HepG2 (cell line): ENCODE results near the gene SRSF7. TPM values are rescaled to one million over a fixed set of nuclear protein-coding genes. Genes with fewer than 3 reads are reported as not detected.

Experiments
- HMG20B ChIP-seq: conservative IDR thresholded peaks from 2 replicates; pipeline ENCODE4 v1.6.1; 2016; ENCODE audit warnings: missing genetic modification reagents, missing compliant biosample characterization
- IKZF1 ChIP-seq: fragments of 450-650 bp; IDR thresholded peaks from 2 replicates; pipeline ENCODE4 v1.7.1; 2016
- MEIS1 ChIP-seq: sonication (generic); formaldehyde crosslinking; IDR thresholded peaks from 2 replicates; pipeline ENCODE4 v1.9.0; 2021; ENCODE audit warnings: mild to moderate bottlenecking, missing genetic modification reagents, moderate library complexity, borderline replicate concordance
- SALL2 ChIP-seq: sonication (generic); formaldehyde crosslinking; IDR thresholded peaks from 2 replicates; pipeline ENCODE4 v1.8.1; 2023; ENCODE audit warnings: mild to moderate bottlenecking, missing genetic modification reagents, inconsistent platforms
- SSRP1 ChIP-seq: IDR thresholded peaks from 2 replicates; pipeline ENCODE4 v1.6.1; 2016; ENCODE audit warnings: control low read depth
- TFAP4 ChIP-seq: sonication (generic); IDR thresholded peaks from 2 replicates; pipeline ENCODE4 v1.6.1; 2016; ENCODE audit warnings: low read depth, borderline replicate concordance
- ZBTB7A ChIP-seq: sonication (generic); formaldehyde crosslinking; IDR thresholded peaks from 2 replicates; pipeline ENCODE4 v1.8.0; 2022; ENCODE audit warnings: mild to moderate bottlenecking, missing genetic modification reagents
- ZFP36L2 ChIP-seq: sonication (generic); formaldehyde crosslinking; IDR thresholded peaks from 2 replicates; pipeline ENCODE4 v1.4.0; 2020; ENCODE audit warnings: missing genetic modification reagents
- ZNF329 ChIP-seq: sonication (generic); formaldehyde crosslinking; IDR thresholded peaks from 2 replicates; pipeline ENCODE4 v1.9.0; 2021; ENCODE audit warnings: low read depth, mild to moderate bottlenecking, missing genetic modification reagents
- ZNF558 ChIP-seq: sonication (generic); formaldehyde crosslinking; IDR thresholded peaks from 2 replicates; pipeline ENCODE4 v1.9.0; 2022; ENCODE audit warnings: mild to moderate bottlenecking, missing genetic modification reagents, borderline replicate concordance
- ZNF652 ChIP-seq: IDR thresholded peaks from 2 replicates; pipeline ENCODE4 v1.6.1; 2016; ENCODE audit warnings: low read depth, borderline replicate concordance
- ZNF781 ChIP-seq: sonication (generic); formaldehyde crosslinking; IDR thresholded peaks from 2 replicates; pipeline ENCODE4 v1.5.1; 2020; ENCODE audit warnings: borderline replicate concordance, mild to moderate bottlenecking, missing genetic modification reagents; ENCODE audit errors: not compliant biosample characterization
- ZNF792 ChIP-seq: IDR thresholded peaks from 2 replicates; pipeline ENCODE4 v1.6.1; 2016
- polyA plus RNA-seq, 8 experiments: library from polyadenylated mRNA; depleted of rRNA in 3 of 8; stranded (reverse) in 7 of 8; unstranded in 1 of 8; fragments of >200 nt; fragmentation: Illumina TruSeq in 4 of 8; extraction: Trizol in 4 of 8; gene quantifications; 2 replicates each; pipeline versions ENCODE4 v1.2.1 to v1.2.3, GENCODE V29; 2011 to 2016; ENCODE audit warnings: low read depth in 4 of 8, missing spikeins in 1 of 8, mixed read lengths in 1 of 8; ENCODE audit not compliant: insufficient read depth in 1 of 8
- total RNA-seq, 5 experiments: library from RNA; depleted of rRNA; stranded (reverse); fragments of >200 nt; fragmentation: Illumina TruSeq; extraction: Trizol; gene quantifications; 2 replicates each; pipeline ENCODE4 v1.2.3, GENCODE V29; 2016; ENCODE audit warnings: low read depth in 1 of 5
- TF ChIP-seq, protein P1 (sequence below), 2 experiments: fragments of 450-650 bp in 1 of 2; sonication (generic) in 1 of 2; formaldehyde crosslinking; IDR thresholded peaks; 2 replicates each; pipeline versions ENCODE4 v1.5.0 to v1.8.0; 2020 to 2022; ENCODE audit warnings: mild to moderate bottlenecking in 1 of 2, missing genetic modification reagents in 1 of 2
- TF ChIP-seq, protein P2 (sequence below): sonication (generic); formaldehyde crosslinking; IDR thresholded peaks from 2 replicates; pipeline ENCODE4 v1.4.0; 2020; ENCODE audit warnings: missing genetic modification reagents
- TF ChIP-seq, protein P3 (sequence below): sonication (generic); formaldehyde crosslinking; IDR thresholded peaks from 2 replicates; pipeline ENCODE4 v1.8.1; 2023; ENCODE audit warnings: mild to moderate bottlenecking, missing genetic modification reagents, borderline replicate concordance
- TF ChIP-seq, protein P4 (sequence below): IDR thresholded peaks from 2 replicates; pipeline ENCODE4 v1.6.1; 2016; ENCODE audit warnings: control low read depth
- TF ChIP-seq, protein P5 (sequence below): IDR thresholded peaks from 2 replicates; pipeline ENCODE4 v1.6.1; 2016

SRSF7 gene
- total and polyA plus RNA-seq, 2 of the 13 experiments (the other 11 are each of a cell fraction or from before 2014, with no cell fraction given) = 172 to 275 TPM

DNA sequence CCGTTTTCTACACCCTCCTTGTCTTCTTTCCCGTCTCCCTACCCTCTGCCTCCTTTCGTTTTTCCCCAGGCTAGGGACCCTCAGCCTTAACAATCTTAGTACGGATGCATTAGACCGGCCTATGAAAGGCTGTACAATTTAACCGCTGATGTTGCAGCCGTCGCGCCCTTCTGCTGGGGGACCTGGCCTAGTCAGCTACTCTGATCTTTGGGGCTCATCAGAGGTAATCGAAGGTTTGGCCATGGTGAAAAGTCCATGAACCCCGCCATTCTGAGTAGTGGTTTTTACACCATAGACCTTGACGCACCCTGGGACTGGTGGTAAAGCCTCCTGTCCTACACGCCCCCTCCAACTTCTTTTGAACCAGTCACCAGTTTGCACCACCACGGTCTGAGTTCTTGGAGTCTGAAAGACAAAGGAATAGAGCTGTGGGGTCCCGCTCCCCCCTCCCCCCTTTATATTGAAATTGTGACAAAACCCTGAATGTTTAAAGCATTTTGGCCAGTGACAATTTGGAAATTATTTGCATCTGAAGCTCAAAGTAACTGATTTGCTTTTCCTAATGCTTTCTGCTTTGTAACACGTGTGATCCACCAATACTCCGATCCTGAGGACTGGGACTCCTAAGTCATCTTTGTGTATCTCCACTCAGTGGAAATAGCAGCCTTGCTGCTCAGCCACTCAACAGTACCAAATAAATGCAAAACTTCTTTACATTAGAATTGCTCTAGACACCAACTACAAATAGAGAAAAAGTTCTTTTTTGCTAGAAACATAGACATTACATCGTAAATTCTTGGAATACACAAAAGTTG, 642 bp upstream of the SRSF7 start (continued):
- TF ChIP-seq, protein P1, sequence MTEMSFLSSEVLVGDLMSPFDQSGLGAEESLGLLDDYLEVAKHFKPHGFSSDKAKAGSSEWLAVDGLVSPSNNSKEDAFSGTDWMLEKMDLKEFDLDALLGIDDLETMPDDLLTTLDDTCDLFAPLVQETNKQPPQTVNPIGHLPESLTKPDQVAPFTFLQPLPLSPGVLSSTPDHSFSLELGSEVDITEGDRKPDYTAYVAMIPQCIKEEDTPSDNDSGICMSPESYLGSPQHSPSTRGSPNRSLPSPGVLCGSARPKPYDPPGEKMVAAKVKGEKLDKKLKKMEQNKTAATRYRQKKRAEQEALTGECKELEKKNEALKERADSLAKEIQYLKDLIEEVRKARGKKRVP (CRISPR knock-in tag; IDR thresholded peaks at IDR 0.05) = no peak
- TF ChIP-seq MEIS1 (CRISPR knock-in tag) = no peak
- TF ChIP-seq ZNF652 (CRISPR knock-in tag) = no peak
- TF ChIP-seq, protein P2, sequence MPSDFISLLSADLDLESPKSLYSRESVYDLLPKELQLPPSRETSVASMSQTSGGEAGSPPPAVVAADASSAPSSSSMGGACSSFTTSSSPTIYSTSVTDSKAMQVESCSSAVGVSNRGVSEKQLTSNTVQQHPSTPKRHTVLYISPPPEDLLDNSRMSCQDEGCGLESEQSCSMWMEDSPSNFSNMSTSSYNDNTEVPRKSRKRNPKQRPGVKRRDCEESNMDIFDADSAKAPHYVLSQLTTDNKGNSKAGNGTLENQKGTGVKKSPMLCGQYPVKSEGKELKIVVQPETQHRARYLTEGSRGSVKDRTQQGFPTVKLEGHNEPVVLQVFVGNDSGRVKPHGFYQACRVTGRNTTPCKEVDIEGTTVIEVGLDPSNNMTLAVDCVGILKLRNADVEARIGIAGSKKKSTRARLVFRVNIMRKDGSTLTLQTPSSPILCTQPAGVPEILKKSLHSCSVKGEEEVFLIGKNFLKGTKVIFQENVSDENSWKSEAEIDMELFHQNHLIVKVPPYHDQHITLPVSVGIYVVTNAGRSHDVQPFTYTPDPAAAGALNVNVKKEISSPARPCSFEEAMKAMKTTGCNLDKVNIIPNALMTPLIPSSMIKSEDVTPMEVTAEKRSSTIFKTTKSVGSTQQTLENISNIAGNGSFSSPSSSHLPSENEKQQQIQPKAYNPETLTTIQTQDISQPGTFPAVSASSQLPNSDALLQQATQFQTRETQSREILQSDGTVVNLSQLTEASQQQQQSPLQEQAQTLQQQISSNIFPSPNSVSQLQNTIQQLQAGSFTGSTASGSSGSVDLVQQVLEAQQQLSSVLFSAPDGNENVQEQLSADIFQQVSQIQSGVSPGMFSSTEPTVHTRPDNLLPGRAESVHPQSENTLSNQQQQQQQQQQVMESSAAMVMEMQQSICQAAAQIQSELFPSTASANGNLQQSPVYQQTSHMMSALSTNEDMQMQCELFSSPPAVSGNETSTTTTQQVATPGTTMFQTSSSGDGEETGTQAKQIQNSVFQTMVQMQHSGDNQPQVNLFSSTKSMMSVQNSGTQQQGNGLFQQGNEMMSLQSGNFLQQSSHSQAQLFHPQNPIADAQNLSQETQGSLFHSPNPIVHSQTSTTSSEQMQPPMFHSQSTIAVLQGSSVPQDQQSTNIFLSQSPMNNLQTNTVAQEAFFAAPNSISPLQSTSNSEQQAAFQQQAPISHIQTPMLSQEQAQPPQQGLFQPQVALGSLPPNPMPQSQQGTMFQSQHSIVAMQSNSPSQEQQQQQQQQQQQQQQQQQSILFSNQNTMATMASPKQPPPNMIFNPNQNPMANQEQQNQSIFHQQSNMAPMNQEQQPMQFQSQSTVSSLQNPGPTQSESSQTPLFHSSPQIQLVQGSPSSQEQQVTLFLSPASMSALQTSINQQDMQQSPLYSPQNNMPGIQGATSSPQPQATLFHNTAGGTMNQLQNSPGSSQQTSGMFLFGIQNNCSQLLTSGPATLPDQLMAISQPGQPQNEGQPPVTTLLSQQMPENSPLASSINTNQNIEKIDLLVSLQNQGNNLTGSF (CRISPR knock-in tag) = no peak
- TF ChIP-seq ZNF558 (CRISPR knock-in tag) = peak; percentile 16; the same call in 1 of the 2 replicates
- TF ChIP-seq ZNF329 (CRISPR knock-in tag) = no peak
- TF ChIP-seq SALL2 (CRISPR knock-in tag) = no peak
- TF ChIP-seq ZNF781 (CRISPR knock-in tag) = no peak
- TF ChIP-seq ZNF792 = no peak
- TF ChIP-seq HMG20B (CRISPR knock-in tag) = no peak
- TF ChIP-seq, protein P3, sequence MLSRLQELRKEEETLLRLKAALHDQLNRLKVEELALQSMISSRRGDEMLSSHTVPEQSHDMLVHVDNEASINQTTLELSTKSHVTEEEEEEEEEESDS (CRISPR knock-in tag) = no peak
- TF ChIP-seq IKZF1 = no peak
- TF ChIP-seq ZFP36L2 (CRISPR knock-in tag) = no peak
- TF ChIP-seq, protein P4, sequence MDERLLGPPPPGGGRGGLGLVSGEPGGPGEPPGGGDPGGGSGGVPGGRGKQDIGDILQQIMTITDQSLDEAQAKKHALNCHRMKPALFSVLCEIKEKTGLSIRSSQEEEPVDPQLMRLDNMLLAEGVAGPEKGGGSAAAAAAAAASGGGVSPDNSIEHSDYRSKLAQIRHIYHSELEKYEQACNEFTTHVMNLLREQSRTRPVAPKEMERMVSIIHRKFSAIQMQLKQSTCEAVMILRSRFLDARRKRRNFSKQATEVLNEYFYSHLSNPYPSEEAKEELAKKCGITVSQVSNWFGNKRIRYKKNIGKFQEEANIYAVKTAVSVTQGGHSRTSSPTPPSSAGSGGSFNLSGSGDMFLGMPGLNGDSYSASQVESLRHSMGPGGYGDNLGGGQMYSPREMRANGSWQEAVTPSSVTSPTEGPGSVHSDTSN (CRISPR knock-in tag) = no peak
- TF ChIP-seq TFAP4 = no peak
- TF ChIP-seq, protein P5, sequence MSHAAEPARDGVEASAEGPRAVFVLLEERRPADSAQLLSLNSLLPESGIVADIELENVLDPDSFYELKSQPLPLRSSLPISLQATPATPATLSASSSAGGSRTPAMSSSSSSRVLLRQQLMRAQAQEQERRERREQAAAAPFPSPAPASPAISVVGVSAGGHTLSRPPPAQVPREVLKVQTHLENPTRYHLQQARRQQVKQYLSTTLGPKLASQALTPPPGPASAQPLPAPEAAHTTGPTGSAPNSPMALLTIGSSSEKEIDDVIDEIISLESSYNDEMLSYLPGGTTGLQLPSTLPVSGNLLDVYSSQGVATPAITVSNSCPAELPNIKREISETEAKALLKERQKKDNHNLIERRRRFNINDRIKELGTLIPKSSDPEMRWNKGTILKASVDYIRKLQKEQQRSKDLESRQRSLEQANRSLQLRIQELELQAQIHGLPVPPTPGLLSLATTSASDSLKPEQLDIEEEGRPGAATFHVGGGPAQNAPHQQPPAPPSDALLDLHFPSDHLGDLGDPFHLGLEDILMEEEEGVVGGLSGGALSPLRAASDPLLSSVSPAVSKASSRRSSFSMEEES (CRISPR knock-in tag) = no peak
- no peak for TF ChIP-seq SSRP1
- no peak; the same call in 1 of the 2 replicates for TF ChIP-seq ZBTB7A
